Measurements from ENCODE around the gene CEACAM18.

The CEACAM18 gene

GRCh38 chr19:51478381-51479234, at the start of gene CEACAM18:
CEACAM18 (plus strand) TSS chr19:51478539.
- H3K4me3 ChIP-seq = no peak within 1 kb of the TSS
- H3K27me3 ChIP-seq = no peaks in the 10 kb centered on the region
- H4K20me1 ChIP-seq = peaks cover 0 to 14% (median 0%) of the 10 kb centered on the region in 11 experiments; a peak in 1 of 22 replicates
- H3K9me3 ChIP-seq (replicated peaks in 1 of 11) = peaks cover 0 to 5% (median 0%) of the 10 kb centered on the region in 11 experiments; a peak in 2 of 22 replicates
- no peak for TF ChIP-seq Cebpa-rat (IDR thresholded peaks at IDR 0.05)
- no peak within 1 kb of the TSS for H3K27ac ChIP-seq
- no peaks in the 10 kb centered on the region for H3K4me1 ChIP-seq
- H3K9ac ChIP-seq = no peak within 1 kb of the TSS
- H3K4me2 ChIP-seq = no peak within 1 kb of the TSS
- H3K36me3 ChIP-seq = no peaks in the 10 kb centered on the region

DNA sequence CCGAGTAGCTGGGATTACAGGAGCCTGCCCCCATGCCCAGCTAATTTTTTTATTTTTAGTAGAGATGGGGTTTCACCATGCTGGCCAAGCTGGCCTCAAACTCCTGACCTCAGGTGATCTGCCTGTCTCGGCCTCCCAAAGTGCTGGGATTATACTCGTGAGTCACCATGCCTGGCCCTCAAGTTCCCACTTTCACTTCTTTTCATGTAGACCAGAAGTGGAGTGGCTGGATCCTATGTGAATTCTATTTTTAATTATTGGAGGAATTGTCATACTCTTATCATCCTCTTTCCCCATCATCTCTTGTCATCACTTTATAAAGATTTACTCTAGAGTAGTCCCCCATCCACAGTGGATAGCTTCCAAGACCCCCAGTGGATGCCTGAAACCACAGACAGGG, 48.1 kb upstream of the CEACAM18 start:
- TF ChIP-seq Cebpa-rat (IDR thresholded peaks at IDR 0.05) = no peak
- no peak overlapping the region for H3K9ac ChIP-seq
- H3K4me3 ChIP-seq = no peak overlapping the region
- H3K36me3 ChIP-seq = no peaks in the 10 kb centered on the region
- H3K27ac ChIP-seq = no peak overlapping the region
- peaks cover 0 to 10% (median 0%) of the 10 kb centered on the region in 11 experiments; a peak in 4 of 22 replicates for H3K9me3 ChIP-seq (replicated peaks in 1 of 11)
- peaks cover 0 to 55% (median 5%) of the 10 kb centered on the region in 10 experiments; a peak in 12 of 20 replicates for H3K4me1 ChIP-seq
- peak overlapping the region in 4 of 11 experiments; percentile 30 to 56 (median 46); a peak in 7 of 22 replicates for H3K4me2 ChIP-seq
- peaks cover 0 to 4% (median 0%) of the 10 kb centered on the region in 11 experiments; a peak in 1 of 22 replicates for H3K27me3 ChIP-seq
- no peaks in the 10 kb centered on the region; a peak in 2 of 22 replicates for H4K20me1 ChIP-seq

- Histone ChIP-seq H3K9ac (no peak overlapping the region), H3K27me3 (peaks cover 0 to 4% (median 0%) of the 10 kb centered on the region in 11 experiments; a peak in 1 of 22 replicates), H3K4me2 (peak overlapping the region in 5 of 11 experiments; percentile 5 to 56 (median 37); a peak in 7 of 22 replicates), H3K9me3 (replicated peaks in 1 of 11) (peaks cover 0 to 10% (median 0%) of the 10 kb centered on the region in 11 experiments; a peak in 4 of 22 replicates), H4K20me1 (no peaks in the 10 kb centered on the region; a peak in 2 of 22 replicates), H3K27ac (no peak overlapping the region), H3K36me3 (no peaks in the 10 kb centered on the region), H3K4me3 (no peak overlapping the region), H3K4me1 (peaks cover 0 to 55% (median 3%) of the 10 kb centered on the region in 10 experiments; a peak in 9 of 20 replicates)
- TF ChIP-seq Cebpa-rat (IDR thresholded peaks at IDR 0.05) = 0 out of 22 replicates have a peak, but pooled peaks of 2 of the 11 experiments have one; percentile 20 to 28
Measured at GRCh38 chr19:51431124-51431523, 47.2 kb upstream of the CEACAM18 start.

GRCh38 chr19:51433043-51433442, 45.3 kb upstream of the CEACAM18 start:
- no peak overlapping the region for H3K4me2 ChIP-seq
- H3K4me1 ChIP-seq = peaks cover 0 to 39% (median 3%) of the 10 kb centered on the region in 10 experiments; a peak in 7 of 20 replicates
- H4K20me1 ChIP-seq = no peaks in the 10 kb centered on the region; a peak in 1 of 22 replicates
- no peak overlapping the region for H3K9ac ChIP-seq
- H3K36me3 ChIP-seq = no peaks in the 10 kb centered on the region
- H3K27ac ChIP-seq = no peak overlapping the region
- H3K4me3 ChIP-seq = no peak overlapping the region
- peaks cover 0 to 5% (median 0%) of the 10 kb centered on the region in 11 experiments; a peak in 4 of 22 replicates for H3K9me3 ChIP-seq (replicated peaks in 1 of 11)
- H3K27me3 ChIP-seq = peaks cover 0 to 4% (median 0%) of the 10 kb centered on the region in 11 experiments; a peak in 1 of 22 replicates
- TF ChIP-seq Cebpa-rat (IDR thresholded peaks at IDR 0.05) = no peak

GRCh38 chr19:51434456-51434855, 43.9 kb upstream of the CEACAM18 start:
- no peaks in the 10 kb centered on the region for H3K9me3 ChIP-seq (replicated peaks in 1 of 11)
- H3K4me1 ChIP-seq = peaks cover 0 to 39% (median 3%) of the 10 kb centered on the region in 10 experiments; a peak in 7 of 20 replicates
- peak overlapping the region in 2 of 11 experiments; percentile 46 to 69; a peak in 4 of 22 replicates for H3K4me2 ChIP-seq
- peaks cover 0 to under 1% (median 0%) of the 10 kb centered on the region in 11 experiments; a peak in 1 of 22 replicates for H3K27me3 ChIP-seq
- no peaks in the 10 kb centered on the region for H3K36me3 ChIP-seq
- no peaks in the 10 kb centered on the region for H4K20me1 ChIP-seq
- H3K27ac ChIP-seq = no peak overlapping the region
- no peak overlapping the region for H3K4me3 ChIP-seq
- no peak for TF ChIP-seq Cebpa-rat (IDR thresholded peaks at IDR 0.05)
- H3K9ac ChIP-seq = no peak overlapping the region

GRCh38 chr19:51439021-51439465, 39.3 kb upstream of the CEACAM18 start:
- H3K4me3 ChIP-seq = no peak overlapping the region
- no peak overlapping the region for H3K27ac ChIP-seq
- H3K9me3 ChIP-seq (replicated peaks in 1 of 11) = no peaks in the 10 kb centered on the region
- H3K4me2 ChIP-seq = no peak overlapping the region
- H4K20me1 ChIP-seq = peaks cover 0 to 12% (median 0%) of the 10 kb centered on the region in 11 experiments; a peak in 2 of 22 replicates
- peaks cover 0 to 15% (median 0%) of the 10 kb centered on the region in 11 experiments; a peak in 5 of 22 replicates for H3K27me3 ChIP-seq
- peak in 1 of 11 experiments; percentile 14; a peak in 1 of 22 replicates for TF ChIP-seq Cebpa-rat (IDR thresholded peaks at IDR 0.05)
- H3K9ac ChIP-seq = no peak overlapping the region
- H3K36me3 ChIP-seq = no peaks in the 10 kb centered on the region
- peaks cover 25 to 34% (median 28%) of the 10 kb centered on the region in 10 experiments for H3K4me1 ChIP-seq

DNA sequence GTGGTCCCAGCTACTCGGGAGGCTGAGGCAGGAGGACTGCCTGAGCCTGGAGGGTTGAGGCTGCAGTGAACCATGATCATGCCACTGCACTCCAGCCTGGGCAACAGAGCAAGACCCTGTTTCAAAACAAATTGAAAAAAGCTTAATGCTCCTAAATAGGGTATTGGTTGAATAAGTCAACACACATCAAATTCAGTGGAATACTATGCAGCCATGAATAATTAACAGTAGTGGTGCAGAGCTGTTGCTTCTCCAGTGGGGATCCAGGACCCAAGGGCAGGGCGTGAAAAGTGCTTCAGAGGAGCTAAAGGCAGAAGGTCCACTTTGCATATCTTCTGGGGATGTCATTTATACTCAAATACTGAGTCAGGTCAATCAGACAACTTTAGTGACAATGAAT, 38.3 kb upstream of the CEACAM18 start:
- Histone ChIP-seq H3K27ac (no peak overlapping the region), H3K4me1 (peaks cover 23 to 30% (median 27%) of the 10 kb centered on the region in 10 experiments), H3K36me3 (no peaks in the 10 kb centered on the region), H4K20me1 (peaks cover 0 to 12% (median 0%) of the 10 kb centered on the region in 11 experiments; a peak in 2 of 22 replicates), H3K4me3 (no peak overlapping the region), H3K9ac (no peak overlapping the region), H3K9me3 (replicated peaks in 1 of 11) (no peaks in the 10 kb centered on the region), H3K27me3 (peaks cover 0 to 15% (median 0%) of the 10 kb centered on the region in 11 experiments; a peak in 5 of 22 replicates), H3K4me2 (peak overlapping the region in 4 of 11 experiments; percentile 90 to 93 (median 91); a peak in 4 of 22 replicates)
- TF ChIP-seq Cebpa-rat (IDR thresholded peaks at IDR 0.05) = no peak

DNA sequence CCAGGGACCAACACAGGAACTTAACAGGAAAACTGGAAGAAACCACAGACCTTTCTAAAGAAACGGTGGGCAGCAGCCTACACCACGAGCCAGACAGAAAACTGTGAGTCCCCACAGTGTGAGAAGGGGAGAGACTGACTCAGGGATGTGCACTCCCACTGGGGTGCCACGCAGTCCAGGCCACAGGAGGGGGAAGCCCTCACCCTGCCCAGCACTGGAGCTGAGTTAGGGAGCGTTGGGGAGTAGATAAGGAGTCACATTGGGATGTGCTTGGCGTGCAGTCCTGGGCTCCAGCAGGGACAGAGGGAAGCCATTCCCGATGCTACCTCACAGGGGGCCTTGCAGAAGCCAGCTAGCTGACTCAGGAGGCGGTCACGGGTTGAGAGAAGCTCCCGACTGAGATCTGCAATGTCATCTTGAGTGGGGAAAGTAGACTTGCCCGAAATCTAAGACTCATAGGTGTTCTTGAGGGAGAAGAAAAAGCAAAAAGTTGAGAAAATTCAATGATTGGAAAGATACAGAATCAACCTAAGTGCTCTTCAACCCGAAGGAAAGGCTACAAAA, 37.4 kb upstream of the CEACAM18 start:
- H3K27ac ChIP-seq = peak overlapping the region in 8 of 11 experiments; percentile 24 to 59 (median 36); a peak in 13 of 22 replicates
- H3K4me3 ChIP-seq = peak overlapping the region in 9 of 10 experiments; percentile 24 to 49 (median 40); a peak in 14 of 20 replicates
- H3K9ac ChIP-seq = peak overlapping the region in 10 of 11 experiments; percentile 7 to 59 (median 38); a peak in 15 of 22 replicates
- peaks cover 21 to 30% (median 27%) of the 10 kb centered on the region in 10 experiments for H3K4me1 ChIP-seq
- peaks cover 0 to 12% (median 0%) of the 10 kb centered on the region in 11 experiments; a peak in 2 of 22 replicates for H4K20me1 ChIP-seq
- H3K4me2 ChIP-seq = peak overlapping the region; percentile 88 to 95 (median 92)
- no peaks in the 10 kb centered on the region for H3K36me3 ChIP-seq
- no peaks in the 10 kb centered on the region; a peak in 1 of 22 replicates for H3K9me3 ChIP-seq (replicated peaks in 1 of 11)
- TF ChIP-seq Cebpa-rat (IDR thresholded peaks at IDR 0.05) = no peak
- peaks cover 0 to 15% (median 0%) of the 10 kb centered on the region in 11 experiments; a peak in 5 of 22 replicates for H3K27me3 ChIP-seq
